WTC11 (cell line): ENCODE data around the gene CFAP299. TPM values are rescaled to one million over a fixed set of nuclear protein-coding genes. Genes with fewer than 3 reads are reported as not detected.

Experiments used
- ATAC-seq: fragments of 200-7000 bp; cut with Tn5 transposase; 2 replicates; pipeline ENCODE4 v1.10.0; 2021; ENCODE audit warnings: mild to moderate bottlenecking, moderate library complexity
- CTCF ChIA-PET: fragments of 300-600 bp; sonication (Branson Sonifier 250); formaldehyde crosslinking; loops from one replicate; lab custom pipeline; 2021; ENCODE audit warnings: antibody characterized with exemption; lab: Charles Lee
- POLR2A ChIA-PET: fragments of 350-600 bp; sonication (Branson Sonifier 250); formaldehyde crosslinking; loops from one replicate; lab custom pipeline; 2021; ENCODE audit warnings: antibody characterized with exemption; lab: Charles Lee
- DNase-seq: peaks from one replicate; pipeline ENCODE4 v3.0.0; 2021; ENCODE audit warnings: low spot score
- H3K27ac Mint-ChIP-seq: 2 replicates; pipeline ENCODE4 v1.8.0; 2021; ENCODE audit warnings: mixed read lengths
- H3K27me3 Mint-ChIP-seq: 2 replicates; pipeline ENCODE4 v1.8.0; 2021; ENCODE audit warnings: low read depth, mild to moderate bottlenecking, moderate library complexity, mixed read lengths
- H3K36me3 Mint-ChIP-seq: 2 replicates; pipeline ENCODE4 v1.8.0; 2021; ENCODE audit warnings: mixed read lengths
- H3K4me1 Mint-ChIP-seq: 2 replicates; pipeline ENCODE4 v1.8.0; 2022; ENCODE audit warnings: mixed read lengths
- H3K4me3 Mint-ChIP-seq: 2 replicates; pipeline ENCODE4 v1.8.0; 2021; ENCODE audit warnings: mild to moderate bottlenecking, moderate library complexity, mixed read lengths
- H3K9me3 Mint-ChIP-seq: 2 replicates; pipeline ENCODE4 v1.8.0; 2021; ENCODE audit warnings: mixed read lengths
- ATF6 ChIP-seq: sonication (generic); formaldehyde crosslinking; IDR thresholded peaks from 2 replicates; pipeline ENCODE4 v1.8.1; 2023; ENCODE audit warnings: mild to moderate bottlenecking, missing genetic modification reagents
- E2F5 ChIP-seq: sonication (generic); formaldehyde crosslinking; IDR thresholded peaks from 2 replicates; pipeline ENCODE4 v1.8.1; 2022; ENCODE audit warnings: mild to moderate bottlenecking, moderate library complexity, missing genetic modification reagents
- ESRRA ChIP-seq: sonication (generic); formaldehyde crosslinking; IDR thresholded peaks from 2 replicates; pipeline ENCODE4 v1.8.1; 2022; ENCODE audit warnings: mild to moderate bottlenecking, missing genetic modification reagents, borderline replicate concordance
- FOXK1 ChIP-seq: sonication (generic); formaldehyde crosslinking; IDR thresholded peaks from 2 replicates; pipeline ENCODE4 v1.8.0; 2022; ENCODE audit warnings: mild to moderate bottlenecking, moderate library complexity, missing genetic modification reagents
- HMGA2 ChIP-seq: fragments of 250-450 bp; sonication (Bioruptor Pico); IDR thresholded peaks from 2 replicates; pipeline ENCODE4 v1.4.0; 2021; ENCODE audit warnings: mild to moderate bottlenecking, moderate library complexity
- JAZF1 ChIP-seq: fragments of 250-450 bp; sonication (Bioruptor Pico); IDR thresholded peaks from 2 replicates; pipeline ENCODE4 v1.9.0; 2021; ENCODE audit warnings: moderate library complexity, mild to moderate bottlenecking, inconsistent platforms
- NR1H2 ChIP-seq: sonication (generic); formaldehyde crosslinking; IDR thresholded peaks from 2 replicates; pipeline ENCODE4 v1.9.0; 2021; ENCODE audit warnings: mild to moderate bottlenecking, moderate library complexity, missing genetic modification reagents
- TEAD1 ChIP-seq: sonication (generic); formaldehyde crosslinking; IDR thresholded peaks from 2 replicates; pipeline ENCODE4 v1.8.0; 2022; ENCODE audit warnings: mild to moderate bottlenecking, missing genetic modification reagents
- ZNF121 ChIP-seq: sonication (generic); formaldehyde crosslinking; IDR thresholded peaks from 2 replicates; pipeline ENCODE4 v1.8.0; 2023; ENCODE audit warnings: missing genetic modification reagents
- ZNF281 ChIP-seq: sonication (generic); formaldehyde crosslinking; IDR thresholded peaks from 2 replicates; pipeline ENCODE4 v1.8.0; 2023; ENCODE audit warnings: mild to moderate bottlenecking, missing genetic modification reagents
- ZNF423 ChIP-seq: fragments of 250-450 bp; sonication (Bioruptor Pico); IDR thresholded peaks from 2 replicates; pipeline ENCODE4 v2.1.2; 2022; ENCODE audit warnings: mild to moderate bottlenecking, moderate library complexity
- ZNF425 ChIP-seq: fragments of 250-450 bp; sonication (Bioruptor Pico); conservative IDR thresholded peaks from 2 replicates; pipeline ENCODE4 v1.9.0; 2021; ENCODE audit warnings: mild to moderate bottlenecking
- total RNA-seq: library from RNA; stranded (reverse); gene quantifications from 3 replicates; pipeline ENCODE4 v1.2.3, GENCODE V29; 2021

Gene CFAP299
- total RNA-seq, 1 experiment from 2014 or later: not detected

GRCh38 chr4:80461412-80461811 is 125.9 kb downstream of the CFAP299 start (continued):
- TF ChIP-seq ZNF425 (CRISPR knock-in tag): no peak
- no peak for TF ChIP-seq ZNF281
- no peak for TF ChIP-seq NR1H2 (CRISPR knock-in tag)

GRCh38 chr4:80462621-80463091 is 127.1 kb downstream of the CFAP299 start:
- ATAC-seq: no peak

More at GRCh38 chr4:80462621-80463091, 127.1 kb downstream of the CFAP299 start:
- H3K4me1 Mint-ChIP-seq: peaks cover 46% of the 10 kb centered on the region
- H3K27ac Mint-ChIP-seq: no peak overlapping the region
- no peak for DNase-seq
- peaks cover 16% of the 10 kb centered on the region for H3K9me3 Mint-ChIP-seq
- H3K36me3 Mint-ChIP-seq: no peaks in the 10 kb centered on the region
- no peaks in the 10 kb centered on the region for H3K27me3 Mint-ChIP-seq
- ChIA-PET CTCF (no interaction called here), POLR2A (no interaction called here)
- no peak overlapping the region for H3K4me3 Mint-ChIP-seq
- TF ChIP-seq JAZF1 (CRISPR knock-in tag) (no peak), E2F5 (CRISPR knock-in tag) (no peak), ZNF121 (CRISPR knock-in tag) (no peak), ESRRA (CRISPR knock-in tag) (no peak), ZNF425 (CRISPR knock-in tag) (no peak), HMGA2 (CRISPR knock-in tag) (no peak), ATF6 (CRISPR knock-in tag) (no peak), TEAD1 (CRISPR knock-in tag) (no peak), ZNF423 (CRISPR knock-in tag) (no peak), FOXK1 (CRISPR knock-in tag) (no peak)
